ENCODE results near the gene HPN. TPM values are rescaled to one million over a fixed set of nuclear protein-coding genes. Genes with fewer than 3 reads are reported as not detected.

HPN gene
- polyA plus RNA-seq, 1 experiment: not detected

DNA sequence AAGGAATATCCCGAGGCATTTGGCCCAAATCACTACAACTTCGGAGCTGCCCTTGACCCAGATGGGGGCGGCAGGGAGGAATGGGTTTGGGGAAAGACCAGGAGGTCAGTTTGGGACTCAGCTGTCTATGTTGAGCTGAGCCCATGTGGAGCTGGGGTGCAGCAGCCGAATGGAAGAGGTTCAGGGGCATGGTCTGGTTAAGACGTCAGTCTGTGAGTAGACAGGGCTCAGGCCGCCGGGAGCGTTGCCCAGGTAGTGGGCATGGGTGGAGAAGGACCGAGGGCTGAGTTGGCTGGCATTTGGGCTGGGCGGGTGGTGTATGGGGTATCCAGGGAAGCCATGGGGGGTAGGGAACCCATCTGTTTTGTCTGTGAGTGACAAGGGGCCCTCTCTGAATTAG is 20.5 kb upstream of the HPN start:
- POLR2A ChIA-PET: no interaction called here
- H3K4me3 ChIP-seq (ENCODE audit: low read depth, low read length): no peak overlapping the region
- TF ChIP-seq, protein P1, sequence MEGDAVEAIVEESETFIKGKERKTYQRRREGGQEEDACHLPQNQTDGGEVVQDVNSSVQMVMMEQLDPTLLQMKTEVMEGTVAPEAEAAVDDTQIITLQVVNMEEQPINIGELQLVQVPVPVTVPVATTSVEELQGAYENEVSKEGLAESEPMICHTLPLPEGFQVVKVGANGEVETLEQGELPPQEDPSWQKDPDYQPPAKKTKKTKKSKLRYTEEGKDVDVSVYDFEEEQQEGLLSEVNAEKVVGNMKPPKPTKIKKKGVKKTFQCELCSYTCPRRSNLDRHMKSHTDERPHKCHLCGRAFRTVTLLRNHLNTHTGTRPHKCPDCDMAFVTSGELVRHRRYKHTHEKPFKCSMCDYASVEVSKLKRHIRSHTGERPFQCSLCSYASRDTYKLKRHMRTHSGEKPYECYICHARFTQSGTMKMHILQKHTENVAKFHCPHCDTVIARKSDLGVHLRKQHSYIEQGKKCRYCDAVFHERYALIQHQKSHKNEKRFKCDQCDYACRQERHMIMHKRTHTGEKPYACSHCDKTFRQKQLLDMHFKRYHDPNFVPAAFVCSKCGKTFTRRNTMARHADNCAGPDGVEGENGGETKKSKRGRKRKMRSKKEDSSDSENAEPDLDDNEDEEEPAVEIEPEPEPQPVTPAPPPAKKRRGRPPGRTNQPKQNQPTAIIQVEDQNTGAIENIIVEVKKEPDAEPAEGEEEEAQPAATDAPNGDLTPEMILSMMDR (IDR thresholded peaks at IDR 0.05; ENCODE audit: low read depth, low read length): no peak
- no peak for DNase-seq (ENCODE audit: low read depth, low spot score)
- CTCF ChIA-PET: interaction anchor here (1.0 to 1.2 kb wide), 2 partner anchors 47 to 121 kb away, joined by 3 read pairs; no protein-coding TSS in a partner anchor
- no peaks in the 10 kb centered on the region for H3K9me3 ChIP-seq (ENCODE audit: control insufficient read depth, insufficient read depth, low read length)
- no peaks in the 10 kb centered on the region for H3K27me3 ChIP-seq (ENCODE audit: control insufficient read depth, insufficient read depth, low read length)
- no peak overlapping the region for H3K27ac ChIP-seq (ENCODE audit: low read depth, low read length)

DNA sequence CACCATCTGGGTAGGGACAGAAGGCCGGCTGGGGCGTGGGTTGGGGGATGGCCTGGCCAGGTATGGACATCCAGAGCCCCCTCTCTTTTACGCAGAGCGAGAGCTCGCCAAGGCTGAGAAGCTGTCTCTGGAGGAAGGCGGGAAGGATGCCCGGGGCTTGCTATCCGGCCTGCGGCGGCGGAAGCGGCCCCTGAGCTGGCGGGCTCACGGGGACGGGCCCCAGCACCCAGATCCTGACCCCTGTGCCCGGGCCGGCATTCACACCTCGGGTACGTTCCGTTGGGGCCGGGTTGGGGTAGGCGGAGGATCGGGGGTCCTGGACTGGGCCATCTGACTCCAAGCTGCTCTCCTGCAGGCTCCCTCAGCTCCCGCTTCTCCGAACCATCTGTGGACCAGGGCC is 19.9 kb upstream of the HPN start:
- no peak for DNase-seq (ENCODE audit: low read depth, low spot score)
- H3K4me3 ChIP-seq (ENCODE audit: low read depth, low read length): no peak overlapping the region
- no peak overlapping the region for H3K27ac ChIP-seq (ENCODE audit: low read depth, low read length)
- CTCF ChIA-PET: interaction anchor here (1.0 to 1.2 kb wide), 2 partner anchors 48 to 121 kb away, joined by 3 read pairs; no protein-coding TSS in a partner anchor
- no peaks in the 10 kb centered on the region for H3K9me3 ChIP-seq (ENCODE audit: control insufficient read depth, insufficient read depth, low read length)
- TF ChIP-seq, protein P1 (IDR thresholded peaks at IDR 0.05; ENCODE audit: low read depth, low read length): no peak
- H3K27me3 ChIP-seq (ENCODE audit: control insufficient read depth, insufficient read depth, low read length): no peaks in the 10 kb centered on the region
- POLR2A ChIA-PET: no interaction called here

DNA sequence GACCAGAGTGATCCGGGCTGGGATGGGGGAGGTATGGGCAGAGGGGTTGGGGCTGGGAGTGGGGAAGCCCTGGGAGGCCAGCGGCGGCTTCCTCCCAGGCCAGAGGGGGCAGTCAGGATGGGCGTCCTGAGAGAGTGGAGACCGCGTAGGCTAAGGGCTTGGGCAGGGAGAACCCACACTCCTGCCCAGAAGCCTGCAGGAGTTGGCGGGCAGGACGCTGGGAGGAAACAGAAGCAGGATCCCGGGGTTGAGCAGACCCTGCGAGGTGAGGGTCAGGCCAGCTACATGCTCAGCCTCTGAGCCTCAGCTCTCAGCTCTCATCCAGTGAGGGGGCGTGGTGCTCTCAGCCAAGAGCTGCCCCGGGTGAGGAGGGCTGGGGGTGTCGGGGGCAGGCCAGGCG is 19.1 kb upstream of the HPN start:
- H3K27ac ChIP-seq (ENCODE audit: low read depth, low read length): no peak overlapping the region
- no peaks in the 10 kb centered on the region for H3K27me3 ChIP-seq (ENCODE audit: control insufficient read depth, insufficient read depth, low read length)
- no peak for DNase-seq (ENCODE audit: low read depth, low spot score)
- ChIA-PET CTCF (no interaction called here), POLR2A (interaction anchor here (0.6 kb wide), 2 partner anchors 49 to 1650 kb away, joined by 3 to 6 read pairs; no protein-coding TSS in a partner anchor)
- H3K4me3 ChIP-seq (ENCODE audit: low read depth, low read length): no peak overlapping the region
- no peaks in the 10 kb centered on the region for H3K9me3 ChIP-seq (ENCODE audit: control insufficient read depth, insufficient read depth, low read length)
- TF ChIP-seq, protein P1 (IDR thresholded peaks at IDR 0.05; ENCODE audit: low read depth, low read length): no peak

DNA sequence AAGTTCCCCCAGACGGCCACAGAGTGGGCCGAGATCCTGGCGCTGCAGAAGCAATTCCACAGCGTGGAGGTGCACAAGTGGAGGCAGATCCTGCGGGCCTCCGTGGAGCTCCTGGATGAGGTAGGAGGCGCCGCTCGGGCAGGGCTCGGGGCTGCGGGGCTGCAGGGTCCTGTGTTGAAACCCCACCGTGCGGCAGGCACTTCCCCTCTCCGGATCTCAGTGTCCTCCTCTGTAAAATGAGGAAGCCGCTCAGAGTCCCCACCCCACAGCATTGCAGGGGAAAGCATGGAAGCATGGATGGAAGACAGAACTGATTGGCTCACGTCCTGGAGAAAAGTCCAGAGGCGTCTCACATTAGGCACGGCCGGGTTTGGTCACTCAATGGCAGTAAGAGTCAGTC is 18.1 kb upstream of the HPN start:
- Histone ChIP-seq H3K27me3 (ENCODE audit: control insufficient read depth, insufficient read depth, low read length) (no peaks in the 10 kb centered on the region), H3K9me3 (ENCODE audit: control insufficient read depth, insufficient read depth, low read length) (no peaks in the 10 kb centered on the region), H3K4me3 (ENCODE audit: low read depth, low read length) (no peak overlapping the region), H3K27ac (ENCODE audit: low read depth, low read length) (no peak overlapping the region)
- POLR2A ChIA-PET: no interaction called here
- DNase-seq (ENCODE audit: low read depth, low spot score): no peak
- CTCF ChIA-PET: no interaction called here
- TF ChIP-seq, protein P1 (IDR thresholded peaks at IDR 0.05; ENCODE audit: low read depth, low read length): no peak

DNA sequence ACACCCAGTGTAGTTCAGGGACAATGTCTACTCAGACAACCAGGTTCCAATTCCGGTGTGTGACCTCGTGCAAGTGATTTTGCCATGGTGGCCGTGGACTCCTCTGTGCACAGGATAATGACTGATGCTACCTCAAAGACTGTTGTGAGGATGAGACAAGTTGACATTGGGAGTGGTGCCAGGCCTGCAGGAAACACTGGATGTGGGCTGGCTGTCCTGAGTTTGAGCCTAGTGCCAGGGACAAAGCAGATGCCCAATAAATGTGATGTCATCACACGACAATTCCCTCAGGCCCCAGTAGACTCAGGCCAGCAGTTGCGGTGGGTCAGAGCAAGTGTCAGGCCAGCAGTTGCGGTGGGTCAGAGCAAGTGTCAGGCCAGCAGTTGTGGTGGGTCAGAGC is 17.4 kb upstream of the HPN start:
- Histone ChIP-seq H3K27me3 (ENCODE audit: control insufficient read depth, insufficient read depth, low read length) (no peaks in the 10 kb centered on the region), H3K4me3 (ENCODE audit: low read depth, low read length) (no peak overlapping the region), H3K27ac (ENCODE audit: low read depth, low read length) (no peak overlapping the region), H3K9me3 (ENCODE audit: control insufficient read depth, insufficient read depth, low read length) (no peaks in the 10 kb centered on the region)
- POLR2A ChIA-PET: no interaction called here
- no peak for DNase-seq (ENCODE audit: low read depth, low spot score)
- TF ChIP-seq, protein P1 (IDR thresholded peaks at IDR 0.05; ENCODE audit: low read depth, low read length): no peak
- CTCF ChIA-PET: interaction anchor here (0.9 kb wide), 1 partner anchor 91 kb away, joined by 3 read pairs; no protein-coding TSS in a partner anchor
